Ishikawa (cell line): Measurements from ENCODE around the gene DDIAS.

Source experiments
- CEBPB ChIP-seq: IDR thresholded peaks from 2 replicates; pipeline ENCODE4 v1.6.1; 2012
- CREB1 ChIP-seq: IDR thresholded peaks from 2 replicates; pipeline ENCODE4 v1.6.1; 2012; ENCODE audit warnings: low read depth
- EGR1 ChIP-seq: IDR thresholded peaks from 2 replicates; pipeline ENCODE4 v1.6.1; 2012
- EP300 ChIP-seq: IDR thresholded peaks from 2 replicates; pipeline ENCODE4 v1.6.1; 2012; ENCODE audit warnings: borderline replicate concordance
- FOXM1 ChIP-seq: IDR thresholded peaks from 2 replicates; pipeline ENCODE4 v1.6.1; 2012; ENCODE audit warnings: low read depth, borderline replicate concordance
- NFIC ChIP-seq: IDR thresholded peaks from 2 replicates; pipeline ENCODE4 v1.6.1; 2012
- RAD21 ChIP-seq: IDR thresholded peaks from 2 replicates; pipeline ENCODE4 v1.6.1; 2012; ENCODE audit warnings: low read depth
- TAF1 ChIP-seq: IDR thresholded peaks from 2 replicates; pipeline ENCODE4 v1.6.1; 2012; ENCODE audit warnings: low read depth, mild to moderate bottlenecking
- TCF12 ChIP-seq: IDR thresholded peaks from 2 replicates; pipeline ENCODE4 v1.6.1; 2012; ENCODE audit warnings: low read depth
- TEAD4 ChIP-seq: IDR thresholded peaks from 2 replicates; pipeline ENCODE4 v1.6.1; 2012
- YY1 ChIP-seq: IDR thresholded peaks from 2 replicates; pipeline ENCODE4 v1.6.1; 2012; ENCODE audit warnings: low read depth
- ZBTB7A ChIP-seq: IDR thresholded peaks from 2 replicates; pipeline ENCODE4 v1.6.1; 2012; ENCODE audit warnings: low read depth
- TF ChIP-seq, protein P1 (sequence below): IDR thresholded peaks from 2 replicates; pipeline ENCODE4 v1.6.1; 2012
- TF ChIP-seq, protein P2 (sequence below): IDR thresholded peaks from 2 replicates; pipeline ENCODE4 v1.6.1; 2012; ENCODE audit warnings: low read depth, mild to moderate bottlenecking
- TF ChIP-seq, protein P3 (sequence below): IDR thresholded peaks from 2 replicates; pipeline ENCODE4 v1.6.1; 2012

DDIAS gene

DNA sequence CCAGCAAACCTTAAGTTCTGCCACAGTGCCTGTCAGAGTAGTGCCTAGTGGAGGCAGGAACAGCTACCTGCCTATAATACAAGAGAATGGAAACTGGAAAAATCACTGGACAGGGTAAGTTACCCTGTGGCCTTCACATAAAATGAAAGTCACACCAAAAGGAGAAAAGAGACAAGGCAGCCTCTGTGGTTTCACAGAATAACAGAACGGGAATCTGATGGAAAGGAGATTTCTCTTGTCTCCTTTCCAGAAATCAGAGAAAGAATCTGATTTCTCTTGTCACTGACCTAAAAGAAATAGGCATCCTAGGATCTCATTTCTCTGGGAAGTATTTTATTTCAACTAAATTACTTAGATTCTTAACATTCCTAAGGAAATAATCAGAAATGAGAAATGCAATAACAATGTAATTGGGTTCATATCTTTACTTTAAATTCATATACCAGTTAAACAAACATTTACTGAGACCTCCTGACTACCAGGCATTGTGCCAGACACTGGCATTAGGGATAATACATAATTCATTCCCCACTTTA lies 42.9 kb upstream of the DDIAS start:
- TF ChIP-seq TEAD4 (peak; percentile 42; the same call in 1 of the 2 replicates), NFIC (peak; percentile 59), TAF1 (no peak), YY1 (no peak), CREB1 (no peak), ZBTB7A (no peak), CEBPB (no peak), EGR1 (no peak)
- TF ChIP-seq, protein P1, sequence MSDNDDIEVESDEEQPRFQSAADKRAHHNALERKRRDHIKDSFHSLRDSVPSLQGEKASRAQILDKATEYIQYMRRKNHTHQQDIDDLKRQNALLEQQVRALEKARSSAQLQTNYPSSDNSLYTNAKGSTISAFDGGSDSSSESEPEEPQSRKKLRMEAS, result no peak
- TF ChIP-seq, protein P2, sequence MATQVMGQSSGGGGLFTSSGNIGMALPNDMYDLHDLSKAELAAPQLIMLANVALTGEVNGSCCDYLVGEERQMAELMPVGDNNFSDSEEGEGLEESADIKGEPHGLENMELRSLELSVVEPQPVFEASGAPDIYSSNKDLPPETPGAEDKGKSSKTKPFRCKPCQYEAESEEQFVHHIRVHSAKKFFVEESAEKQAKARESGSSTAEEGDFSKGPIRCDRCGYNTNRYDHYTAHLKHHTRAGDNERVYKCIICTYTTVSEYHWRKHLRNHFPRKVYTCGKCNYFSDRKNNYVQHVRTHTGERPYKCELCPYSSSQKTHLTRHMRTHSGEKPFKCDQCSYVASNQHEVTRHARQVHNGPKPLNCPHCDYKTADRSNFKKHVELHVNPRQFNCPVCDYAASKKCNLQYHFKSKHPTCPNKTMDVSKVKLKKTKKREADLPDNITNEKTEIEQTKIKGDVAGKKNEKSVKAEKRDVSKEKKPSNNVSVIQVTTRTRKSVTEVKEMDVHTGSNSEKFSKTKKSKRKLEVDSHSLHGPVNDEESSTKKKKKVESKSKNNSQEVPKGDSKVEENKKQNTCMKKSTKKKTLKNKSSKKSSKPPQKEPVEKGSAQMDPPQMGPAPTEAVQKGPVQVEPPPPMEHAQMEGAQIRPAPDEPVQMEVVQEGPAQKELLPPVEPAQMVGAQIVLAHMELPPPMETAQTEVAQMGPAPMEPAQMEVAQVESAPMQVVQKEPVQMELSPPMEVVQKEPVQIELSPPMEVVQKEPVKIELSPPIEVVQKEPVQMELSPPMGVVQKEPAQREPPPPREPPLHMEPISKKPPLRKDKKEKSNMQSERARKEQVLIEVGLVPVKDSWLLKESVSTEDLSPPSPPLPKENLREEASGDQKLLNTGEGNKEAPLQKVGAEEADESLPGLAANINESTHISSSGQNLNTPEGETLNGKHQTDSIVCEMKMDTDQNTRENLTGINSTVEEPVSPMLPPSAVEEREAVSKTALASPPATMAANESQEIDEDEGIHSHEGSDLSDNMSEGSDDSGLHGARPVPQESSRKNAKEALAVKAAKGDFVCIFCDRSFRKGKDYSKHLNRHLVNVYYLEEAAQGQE, result no peak

- TF ChIP-seq TCF12, result no peak
- TF ChIP-seq CEBPB, result no peak
- no peak for TF ChIP-seq CREB1
- no peak for TF ChIP-seq ZBTB7A
- no peak for TF ChIP-seq EGR1
- TF ChIP-seq NFIC, result no peak
- TF ChIP-seq, protein P2, result no peak
- TF ChIP-seq TEAD4, result no peak
- TF ChIP-seq, protein P1, result no peak
- no peak for TF ChIP-seq TAF1
Observed at GRCh38 chr11:82859750-82860149, 41.8 kb upstream of the DDIAS start.

DNA sequence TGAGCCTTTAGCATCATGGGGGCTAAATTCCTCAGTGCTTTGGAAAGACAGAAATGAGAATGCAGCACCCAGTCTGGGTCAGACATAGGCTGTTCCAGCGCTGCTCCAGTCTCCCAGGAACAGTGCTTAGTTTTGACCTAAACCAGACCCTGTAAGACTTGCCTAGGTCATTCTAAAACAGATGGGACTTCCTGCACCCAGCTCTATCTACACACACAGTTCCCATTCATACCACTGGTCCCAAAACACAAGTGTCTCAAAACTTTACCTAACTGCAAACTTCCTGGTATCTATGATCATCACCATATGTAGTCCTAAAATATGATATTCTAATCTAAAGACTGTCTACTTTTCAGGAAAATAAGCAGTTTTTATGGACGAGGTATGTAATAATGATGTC lies 39.2 kb upstream of the DDIAS start:
- TF ChIP-seq, protein P3, sequence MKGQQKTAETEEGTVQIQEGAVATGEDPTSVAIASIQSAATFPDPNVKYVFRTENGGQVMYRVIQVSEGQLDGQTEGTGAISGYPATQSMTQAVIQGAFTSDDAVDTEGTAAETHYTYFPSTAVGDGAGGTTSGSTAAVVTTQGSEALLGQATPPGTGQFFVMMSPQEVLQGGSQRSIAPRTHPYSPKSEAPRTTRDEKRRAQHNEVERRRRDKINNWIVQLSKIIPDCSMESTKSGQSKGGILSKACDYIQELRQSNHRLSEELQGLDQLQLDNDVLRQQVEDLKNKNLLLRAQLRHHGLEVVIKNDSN, result no peak
- TF ChIP-seq EP300 (no peak), ZBTB7A (no peak), YY1 (no peak), TAF1 (no peak), RAD21 (no peak), NFIC (no peak), CREB1 (no peak), TEAD4 (no peak), CEBPB (no peak), TCF12 (no peak), FOXM1 (no peak), EGR1 (no peak)
- TF ChIP-seq, protein P2, result no peak
- TF ChIP-seq, protein P1, result no peak

DNA sequence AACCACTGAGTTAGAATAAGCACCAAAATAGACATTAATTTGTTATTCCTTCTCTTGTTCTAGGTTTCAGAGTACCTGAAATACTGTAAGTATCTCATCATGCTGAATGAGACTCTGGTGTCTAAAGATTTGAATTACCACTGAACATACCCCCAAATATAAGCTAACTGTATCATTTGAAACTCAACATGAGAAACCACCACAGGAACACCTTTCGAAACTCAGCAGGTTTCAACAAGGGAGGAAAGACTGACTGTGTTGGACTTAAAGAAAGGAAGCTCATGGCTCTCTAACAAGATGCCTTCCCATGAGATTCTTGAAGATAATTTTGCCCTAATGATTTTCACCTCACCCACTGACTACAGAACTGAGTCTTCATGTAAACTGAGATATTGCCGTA lies 38.3 kb upstream of the DDIAS start:
- TF ChIP-seq TAF1, result no peak
- TF ChIP-seq CEBPB, result no peak
- TF ChIP-seq RAD21, result no peak
- no peak for TF ChIP-seq EGR1
- TF ChIP-seq TEAD4, result no peak
- TF ChIP-seq, protein P3, result no peak
- TF ChIP-seq, protein P1, result no peak
- TF ChIP-seq FOXM1, result no peak

DNA sequence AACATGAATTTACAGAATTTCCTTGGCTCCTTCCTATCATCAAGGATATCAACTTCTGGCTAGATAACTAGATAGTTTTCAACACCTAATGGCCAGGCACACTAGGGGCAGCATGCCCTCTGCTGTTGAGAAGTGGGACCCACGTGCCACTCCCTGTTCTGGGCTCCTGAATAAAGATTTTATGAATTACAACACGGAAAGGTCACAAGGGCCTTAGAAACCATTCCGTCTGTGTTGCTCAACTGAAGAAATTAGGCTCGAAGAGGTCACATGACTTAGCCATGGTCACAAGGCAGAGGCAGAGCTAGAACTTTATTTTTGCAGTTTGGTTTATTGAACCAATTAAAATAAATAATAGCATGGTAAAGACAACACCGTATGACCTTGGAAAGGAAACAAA lies 37.3 kb upstream of the DDIAS start:
- TF ChIP-seq RAD21, result peak; percentile 56
- TF ChIP-seq, protein P1, result peak; percentile 49; the same call in 1 of the 2 replicates
- no peak for TF ChIP-seq EGR1
- TF ChIP-seq, protein P3, result peak; percentile 56
